ENCODE measurements around the gene SERP2.
A peak's percentile ranks its signal among the peaks of the same experiment; 100 is the strongest.

DNA sequence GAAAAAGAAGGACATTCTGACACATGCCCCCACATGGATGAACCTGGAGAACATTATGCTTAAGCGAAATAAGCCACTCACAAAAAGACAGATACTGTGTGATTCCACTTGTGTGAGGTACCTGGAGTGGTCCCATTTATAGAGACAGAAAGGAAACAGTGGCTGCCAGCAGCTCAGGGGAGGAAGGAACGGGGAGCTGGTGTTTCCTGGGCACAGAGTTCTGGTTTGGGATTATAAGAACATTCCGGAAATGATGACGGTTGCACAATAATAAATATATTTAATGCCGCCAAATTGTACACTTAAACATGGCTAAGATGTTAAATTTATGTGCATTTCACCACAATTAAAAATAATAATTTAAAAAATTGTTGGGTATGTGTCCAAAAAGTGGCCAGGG lies 33.0 kb downstream of the SERP2 start:
- TF ChIP-seq, protein P1, sequence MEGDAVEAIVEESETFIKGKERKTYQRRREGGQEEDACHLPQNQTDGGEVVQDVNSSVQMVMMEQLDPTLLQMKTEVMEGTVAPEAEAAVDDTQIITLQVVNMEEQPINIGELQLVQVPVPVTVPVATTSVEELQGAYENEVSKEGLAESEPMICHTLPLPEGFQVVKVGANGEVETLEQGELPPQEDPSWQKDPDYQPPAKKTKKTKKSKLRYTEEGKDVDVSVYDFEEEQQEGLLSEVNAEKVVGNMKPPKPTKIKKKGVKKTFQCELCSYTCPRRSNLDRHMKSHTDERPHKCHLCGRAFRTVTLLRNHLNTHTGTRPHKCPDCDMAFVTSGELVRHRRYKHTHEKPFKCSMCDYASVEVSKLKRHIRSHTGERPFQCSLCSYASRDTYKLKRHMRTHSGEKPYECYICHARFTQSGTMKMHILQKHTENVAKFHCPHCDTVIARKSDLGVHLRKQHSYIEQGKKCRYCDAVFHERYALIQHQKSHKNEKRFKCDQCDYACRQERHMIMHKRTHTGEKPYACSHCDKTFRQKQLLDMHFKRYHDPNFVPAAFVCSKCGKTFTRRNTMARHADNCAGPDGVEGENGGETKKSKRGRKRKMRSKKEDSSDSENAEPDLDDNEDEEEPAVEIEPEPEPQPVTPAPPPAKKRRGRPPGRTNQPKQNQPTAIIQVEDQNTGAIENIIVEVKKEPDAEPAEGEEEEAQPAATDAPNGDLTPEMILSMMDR (IDR thresholded peaks at IDR 0.05): no peak
- TF ChIP-seq POLR2A (IDR thresholded peaks at IDR 0.05; ENCODE audit: low read depth) (no peak), POLR2AphosphoS5 (IDR thresholded peaks at IDR 0.05) (peak; percentile 32 to 37), EP300 (IDR thresholded peaks at IDR 0.05) (no peak)

Data from esophagus muscularis mucosa (tissue), 4 donors.